HG02642 (cell line): Measurements from ENCODE around the gene RUFY3.
"Not testable (repeated sequence)": the region's sequence is repeated elsewhere in the genome, so short reads cannot be mapped to it uniquely, and the experiment has no call there.

ENCODE experiments used
- ATAC-seq: cut with Tn5 transposase; IDR thresholded peaks from one replicate; pipeline ENCODE4 v1.9.1; 2021; ENCODE audit warnings: mild to moderate bottlenecking; ENCODE audit not compliant: unreplicated experiment, poor library complexity

RUFY3 gene

GRCh38 chr4:70765368-70765767 lies 43.6 kb downstream of the RUFY3 start:
- ATAC-seq, result no peak

- ATAC-seq, result no peak
Measured at GRCh38 chr4:70768301-70768948, 46.7 kb downstream of the RUFY3 start.

GRCh38 chr4:70769396-70769795 lies 47.6 kb downstream of the RUFY3 start:
- ATAC-seq, result not testable (repeated sequence)

GRCh38 chr4:70772929-70773555 lies 51.3 kb downstream of the RUFY3 start:
- ATAC-seq, result peak; percentile 46

GRCh38 chr4:70778888-70779422 lies 57.2 kb downstream of the RUFY3 start:
- no peak for ATAC-seq

GRCh38 chr4:70783096-70783495 lies 61.3 kb downstream of the RUFY3 start:
- no peak for ATAC-seq

GRCh38 chr4:70787496-70787895 lies 65.7 kb downstream of the RUFY3 start:
- no peak for ATAC-seq

GRCh38 chr4:70788733-70789132 lies 67.0 kb downstream of the RUFY3 start:
- ATAC-seq, result no peak

GRCh38 chr4:70793626-70794025 lies 71.9 kb downstream of the RUFY3 start:
- no peak for ATAC-seq

GRCh38 chr4:70801265-70801809 lies 79.6 kb downstream of the RUFY3 start:
- peak; percentile 72 for ATAC-seq

- no peak for ATAC-seq
Measured at GRCh38 chr4:70802928-70803580, 81.3 kb downstream of the RUFY3 start.

GRCh38 chr4:70808151-70808550 lies 86.4 kb downstream of the RUFY3 start:
- no peak for ATAC-seq

GRCh38 chr4:70815370-70815769 lies 93.6 kb downstream of the RUFY3 start:
- no peak for ATAC-seq

- ATAC-seq, result no peak
Measured at GRCh38 chr4:70816894-70817293, 95.1 kb downstream of the RUFY3 start.

GRCh38 chr4:70818173-70818855 lies 96.5 kb downstream of the RUFY3 start:
- ATAC-seq, result no peak

GRCh38 chr4:70818921-70819320 lies 97.2 kb downstream of the RUFY3 start:
- ATAC-seq, result no peak

GRCh38 chr4:70829015-70829414 lies 107.3 kb downstream of the RUFY3 start:
- ATAC-seq, result no peak

GRCh38 chr4:70829492-70829891 lies 107.7 kb downstream of the RUFY3 start:
- no peak for ATAC-seq

GRCh38 chr4:70830054-70830453 lies 108.3 kb downstream of the RUFY3 start:
- ATAC-seq, result no peak

- ATAC-seq, result no peak
Measured at GRCh38 chr4:70831293-70831692, 109.5 kb downstream of the RUFY3 start.

- ATAC-seq, result no peak
Measured at GRCh38 chr4:70833675-70834074, 111.9 kb downstream of the RUFY3 start.
